ENCODE results near the gene ZNF516.

ZNF516 gene

GRCh38 chr18:76466410-76466991, 28.5 kb downstream of the ZNF516 start:
- no peak for DNase-seq

- DNase-seq, result no peak
These were observed 29.2 kb downstream of the ZNF516 start for GRCh38 chr18:76465630-76466409.

GRCh38 chr18:76464281-76465259, 30.5 kb downstream of the ZNF516 start:
- no peak for DNase-seq

DNA sequence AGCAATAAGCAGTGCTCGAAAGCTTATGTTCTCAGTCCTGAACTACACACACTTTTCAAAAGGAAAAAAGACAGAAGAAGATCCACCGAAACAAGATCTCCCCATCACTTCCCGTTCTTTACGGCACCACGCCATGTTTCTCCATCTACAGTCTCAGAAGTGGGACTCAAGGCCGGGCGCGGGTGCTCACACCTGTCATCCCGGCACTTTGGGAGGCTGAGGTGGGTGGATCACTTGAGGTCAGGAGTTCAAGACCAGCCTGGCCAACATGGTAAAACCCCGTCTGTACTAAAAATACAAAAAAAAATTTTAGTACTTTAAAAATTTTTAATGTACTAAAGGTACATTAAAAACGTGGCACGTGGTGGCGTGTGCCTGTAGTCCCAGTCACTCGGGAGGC, 31.2 kb downstream of the ZNF516 start:
- DNase-seq, result no peak

GRCh38 chr18:76463358-76463757, 31.7 kb downstream of the ZNF516 start:
- no peak for DNase-seq

GRCh38 chr18:76462326-76462694, 32.7 kb downstream of the ZNF516 start:
- no peak for DNase-seq

GRCh38 chr18:76461692-76462325, 33.2 kb downstream of the ZNF516 start:
- DNase-seq, result no peak

DNA sequence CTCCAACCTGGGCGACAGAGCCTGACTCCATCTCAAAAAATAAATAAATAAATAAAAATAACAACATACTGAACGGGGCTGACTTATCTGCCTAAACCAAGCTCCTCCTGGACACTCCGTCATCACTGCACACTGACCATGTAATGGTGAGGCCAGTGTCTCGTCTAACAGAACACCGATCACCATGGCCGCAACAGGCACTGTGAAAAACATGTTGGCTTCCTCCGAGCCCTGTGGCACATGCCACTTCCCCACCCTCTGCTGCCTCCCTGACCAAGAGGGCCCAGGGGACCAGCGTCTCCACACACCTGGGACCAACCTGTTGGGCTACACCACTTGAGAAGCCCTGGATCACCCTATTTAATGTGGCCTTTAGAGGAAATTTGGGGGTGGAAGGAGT, 33.9 kb downstream of the ZNF516 start:
- no peak for DNase-seq

DNA sequence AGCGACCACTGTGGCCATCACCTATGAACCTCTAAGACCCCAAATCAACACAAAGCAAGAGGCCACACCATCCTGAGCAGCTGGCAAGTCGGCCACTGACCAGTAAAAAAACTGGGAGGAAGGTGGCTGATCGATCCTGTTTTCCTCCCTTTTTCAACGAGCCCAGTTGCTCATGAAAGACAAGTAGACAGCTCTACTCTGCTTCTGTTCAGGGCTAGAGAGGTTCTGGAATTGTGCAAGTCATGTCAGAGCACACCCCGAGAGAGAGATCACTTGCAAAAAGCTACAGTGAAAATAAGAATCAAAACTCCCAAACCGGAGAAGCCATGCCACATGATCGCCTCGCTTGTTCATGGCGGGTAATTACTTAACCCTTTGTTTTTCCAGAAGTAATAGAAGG, 34.6 kb downstream of the ZNF516 start:
- no peak for DNase-seq

DNA sequence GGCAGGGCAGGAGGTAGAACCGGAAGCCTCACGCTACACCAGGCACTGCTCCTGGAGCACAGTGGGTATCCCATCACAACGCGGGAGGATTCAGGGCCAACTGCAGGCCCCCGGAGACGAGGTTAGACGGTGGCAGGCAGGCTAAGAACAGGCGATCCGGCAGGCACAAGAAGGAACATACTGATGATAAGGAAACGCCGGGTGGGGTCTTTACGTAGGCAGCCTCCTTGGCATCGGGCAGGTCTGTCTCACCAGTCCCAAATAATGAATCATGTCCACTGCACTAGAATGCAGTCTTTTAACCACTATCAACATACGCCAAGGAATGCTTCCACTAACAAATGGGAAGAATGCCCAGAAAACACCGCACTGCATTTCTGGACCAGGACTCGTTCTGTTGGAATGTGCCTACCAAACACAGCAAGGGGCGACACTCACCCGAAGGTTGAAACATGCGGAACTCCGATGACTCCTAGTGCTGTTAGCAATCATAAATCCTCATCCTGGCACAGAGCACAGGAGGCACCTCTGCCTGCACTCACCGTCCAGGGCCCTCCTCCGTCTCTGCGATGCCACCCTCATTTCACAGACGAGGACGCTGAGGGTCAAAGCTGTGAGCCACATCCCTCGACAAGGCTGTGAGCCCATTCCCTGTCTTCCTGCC, 35.2 kb downstream of the ZNF516 start:
- DNase-seq, result no peak

DNA sequence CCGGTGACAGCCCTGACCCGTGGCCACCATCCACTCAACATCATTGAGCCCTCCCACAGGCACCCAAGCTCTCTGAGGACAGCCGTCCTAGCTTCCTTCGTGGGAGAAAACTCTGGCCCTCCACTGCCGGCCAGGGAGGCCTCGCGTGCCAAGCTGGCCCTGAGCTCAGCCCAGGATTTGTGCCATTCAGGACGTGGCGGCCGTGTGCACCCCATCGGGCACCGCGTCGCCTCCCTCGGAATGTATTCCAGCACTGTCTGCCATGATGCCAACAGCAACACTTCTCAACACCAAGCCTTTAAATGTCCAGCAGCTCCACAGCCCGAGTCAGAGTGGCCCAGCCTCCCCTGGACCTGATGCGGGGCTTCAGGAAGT, 35.7 kb downstream of the ZNF516 start:
- no peak for DNase-seq

DNA sequence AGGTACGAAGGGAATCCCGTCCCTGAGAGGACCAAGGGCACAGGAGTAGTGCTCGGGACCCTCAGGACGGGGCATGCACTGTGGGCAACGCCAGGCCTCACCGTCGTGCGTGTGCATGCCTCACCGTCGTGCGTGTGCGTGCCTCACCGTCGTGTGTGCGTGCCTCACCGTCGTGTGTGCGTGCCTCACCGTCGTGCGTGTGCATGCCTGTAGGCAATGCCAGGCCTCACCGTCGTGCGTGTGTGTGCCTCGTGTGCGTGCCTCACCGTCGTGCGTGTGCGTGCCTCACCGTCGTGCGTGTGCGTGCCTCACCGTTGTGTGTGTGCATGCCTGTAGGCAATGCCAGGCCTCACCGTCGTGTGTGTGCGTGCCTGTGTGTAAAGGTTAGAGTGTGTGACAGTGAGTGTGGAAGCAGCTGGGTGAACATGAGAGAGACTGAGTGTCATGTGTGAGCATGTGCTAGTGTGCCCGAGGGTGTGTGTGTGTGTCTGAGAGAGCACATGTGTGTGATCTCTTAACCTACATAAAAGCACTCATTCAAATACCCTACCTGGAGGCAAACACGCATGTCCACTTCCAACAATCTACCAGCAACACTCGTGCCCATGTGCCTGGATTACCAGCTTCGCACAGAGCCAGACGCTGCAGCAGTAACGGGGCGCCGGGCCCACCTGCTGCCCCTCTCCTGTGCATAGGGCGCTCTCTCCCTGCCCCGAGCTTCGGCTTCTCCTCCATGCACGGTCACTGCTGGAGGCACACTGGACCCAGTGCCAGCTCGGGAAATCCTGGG, 36.3 kb downstream of the ZNF516 start:
- DNase-seq, result no peak

- DNase-seq, result no peak
These were observed 37.1 kb downstream of the ZNF516 start for GRCh38 chr18:76457957-76458356.

DNA sequence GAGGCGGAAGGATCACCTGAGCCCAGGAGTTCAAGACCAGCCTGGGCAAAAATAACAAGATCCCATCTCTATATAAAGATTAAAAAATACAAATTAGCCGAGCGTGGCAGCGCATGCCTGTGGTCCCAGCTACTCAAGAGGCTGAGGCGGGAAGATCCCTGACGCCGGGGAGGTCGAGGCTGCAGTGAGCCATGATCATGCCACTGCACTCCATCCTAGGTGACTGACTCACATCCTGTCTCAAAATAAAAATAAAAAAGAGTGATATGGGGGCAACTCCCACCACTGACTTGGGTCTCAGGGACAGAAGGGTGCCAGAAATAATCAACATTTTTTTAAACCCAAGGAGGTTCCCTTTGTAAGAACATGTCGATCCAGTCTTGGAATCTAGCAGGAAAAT, 37.6 kb downstream of the ZNF516 start:
- no peak for DNase-seq

DNA sequence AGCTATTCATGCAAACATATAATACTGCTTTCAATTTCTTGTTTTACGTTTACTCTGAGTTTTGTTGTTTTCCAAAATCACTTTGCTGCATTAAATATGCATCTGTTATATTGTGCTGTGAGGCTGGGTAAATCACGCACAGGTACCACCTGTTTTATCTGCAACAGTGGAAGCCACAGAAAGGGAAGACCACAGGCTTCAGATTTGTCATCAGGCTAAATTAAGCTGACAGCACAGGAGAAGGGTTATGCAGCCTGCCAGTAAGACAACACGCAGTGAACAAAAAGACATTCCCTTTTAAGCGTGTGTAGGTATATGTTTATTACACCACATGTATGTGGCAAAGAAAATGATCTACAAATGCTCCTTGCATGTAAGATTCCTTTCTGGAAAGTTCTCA, 38.2 kb downstream of the ZNF516 start:
- DNase-seq, result no peak

GRCh38 chr18:76456018-76456750, 38.9 kb downstream of the ZNF516 start:
- no peak for DNase-seq

- DNase-seq, result no peak
These were observed 39.9 kb downstream of the ZNF516 start for GRCh38 chr18:76455003-76455676.

DNA sequence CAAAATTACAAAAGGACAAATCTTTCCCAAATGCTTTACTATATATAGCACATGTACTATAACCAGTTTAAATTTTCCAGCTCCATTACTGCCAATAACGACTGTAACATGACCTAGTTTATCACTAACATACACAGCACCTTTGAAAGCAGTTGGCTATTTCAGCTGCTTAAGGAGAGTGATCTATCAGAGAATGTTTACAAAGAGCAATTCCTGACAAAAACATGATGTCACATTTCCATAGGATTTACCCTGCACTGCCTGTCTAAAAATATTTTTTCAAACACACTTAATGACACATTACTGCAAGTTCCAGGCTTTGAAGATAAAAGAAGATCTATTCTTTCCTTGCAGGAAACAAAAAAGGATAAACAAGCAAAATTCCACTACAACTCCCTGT, 40.6 kb downstream of the ZNF516 start:
- DNase-seq, result no peak

DNA sequence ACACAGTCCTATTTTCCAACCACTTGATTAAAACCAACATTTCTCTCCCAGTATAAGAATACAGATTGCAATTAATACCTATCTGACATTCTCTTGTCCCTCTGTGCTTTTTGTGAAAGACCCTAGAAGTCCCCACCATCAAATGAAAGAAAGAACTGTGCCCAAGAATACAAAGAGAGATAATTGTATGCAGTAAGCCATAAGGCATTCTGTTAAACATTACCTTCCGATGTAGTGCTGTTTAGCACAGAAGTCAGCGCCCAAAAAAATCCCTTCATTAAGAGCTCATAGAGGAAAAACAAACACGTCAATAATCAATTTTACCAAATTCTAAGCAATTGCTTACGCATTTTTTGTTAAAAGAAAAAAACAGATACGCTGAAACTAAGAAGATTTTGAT, 41.1 kb downstream of the ZNF516 start:
- no peak for DNase-seq

DNA sequence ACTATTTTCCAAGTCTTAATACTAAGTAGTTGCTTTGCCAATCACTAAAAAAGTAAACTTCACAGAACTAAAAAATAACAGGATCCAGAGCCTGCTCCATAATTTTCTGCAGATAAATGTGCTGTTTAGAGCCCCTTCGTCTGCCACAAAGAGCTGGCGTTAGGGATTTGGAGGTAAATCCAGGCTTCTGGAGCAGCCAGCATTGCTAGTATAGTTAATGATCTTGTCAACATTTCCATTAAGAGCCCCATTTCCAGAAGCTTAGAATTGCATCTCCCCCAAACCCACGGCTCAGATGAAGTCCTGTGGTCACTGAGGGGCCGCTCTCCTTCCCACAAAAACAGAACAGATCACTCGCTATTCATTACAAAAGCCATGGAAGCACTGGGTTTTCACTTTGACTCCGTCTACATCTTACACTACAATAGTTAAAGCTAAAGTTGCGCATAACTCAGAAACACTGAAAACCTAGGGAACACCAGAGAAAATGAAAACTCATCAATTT, 41.9 kb downstream of the ZNF516 start:
- no peak for DNase-seq

Data from CD4-positive, alpha-beta T cell treated with Interleukin-10 for 1 hour (primary cell).